GM12864 (cell line): ENCODE results near the gene SEMA5A.

Experiments
- DNase-seq: peaks from one replicate; pipeline ENCODE4 v3.0.0-alpha.2; 2011; ENCODE audit warnings: low read depth
- H3K4me3 ChIP-seq: 2 replicates; pipeline ENCODE4 v1.5.1; 2011; ENCODE audit warnings: mild to moderate bottlenecking, low read depth, low read length, control low read depth
- CTCF ChIP-seq: IDR thresholded peaks from 2 replicates; pipeline ENCODE4 v1.5.1; 2011; ENCODE audit warnings: low read depth, mild to moderate bottlenecking, moderate library complexity, low read length, control low read depth, inconsistent platforms; ENCODE audit errors: missing control alignments

SEMA5A gene

GRCh38 chr5:9295466-9295801 lies 250.4 kb downstream of the SEMA5A start:
- no peak for DNase-seq
- no peak overlapping the region for H3K4me3 ChIP-seq
- no peak for TF ChIP-seq CTCF

- no peak overlapping the region for H3K4me3 ChIP-seq
Observed at GRCh38 chr5:9294793-9295465, 250.9 kb downstream of the SEMA5A start.

DNA sequence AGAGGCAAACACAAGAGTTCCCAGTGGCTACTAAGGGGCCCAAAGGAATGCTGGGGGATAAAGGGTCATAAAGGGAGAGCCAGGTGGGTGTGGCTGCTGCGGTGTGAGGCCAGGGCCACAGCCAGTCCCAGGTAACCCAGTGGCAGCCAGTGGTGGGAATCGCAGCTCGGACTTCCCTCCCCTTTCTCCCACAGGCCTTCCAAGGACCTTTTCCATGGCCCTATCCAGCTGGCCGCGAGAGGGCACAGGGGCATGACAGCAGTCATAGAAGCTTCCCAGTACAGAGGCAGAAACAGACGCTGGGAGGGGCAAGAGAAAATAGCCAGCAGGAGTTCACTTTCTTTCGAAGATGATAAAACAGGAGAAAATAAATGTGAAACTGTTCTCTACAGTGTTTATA lies 257.6 kb downstream of the SEMA5A start:
- no peak for TF ChIP-seq CTCF
- no peak overlapping the region for H3K4me3 ChIP-seq
- DNase-seq: no peak

More at GRCh38 chr5:9294793-9295465, 250.9 kb downstream of the SEMA5A start:
- no peak for DNase-seq
- no peak for TF ChIP-seq CTCF

- DNase-seq: no peak
- TF ChIP-seq CTCF: no peak
- no peak overlapping the region for H3K4me3 ChIP-seq
Observed at GRCh38 chr5:9284781-9285307, 261.0 kb downstream of the SEMA5A start.

GRCh38 chr5:9284272-9284671 lies 261.6 kb downstream of the SEMA5A start:
- H3K4me3 ChIP-seq: no peak overlapping the region
- no peak for TF ChIP-seq CTCF
- no peak for DNase-seq

- TF ChIP-seq CTCF: no peak
- H3K4me3 ChIP-seq: no peak overlapping the region
- no peak for DNase-seq
Observed at GRCh38 chr5:9283473-9283872, 262.4 kb downstream of the SEMA5A start.

- TF ChIP-seq CTCF: no peak
- DNase-seq: no peak
- no peak overlapping the region for H3K4me3 ChIP-seq
Observed at GRCh38 chr5:9283021-9283420, 262.9 kb downstream of the SEMA5A start.
